ENCODE data around the gene ZNF70.
"Not testable (repeated sequence)": the region's sequence is repeated elsewhere in the genome, so short reads cannot be mapped to it uniquely, and the experiment has no call there.

The ZNF70 gene

DNA sequence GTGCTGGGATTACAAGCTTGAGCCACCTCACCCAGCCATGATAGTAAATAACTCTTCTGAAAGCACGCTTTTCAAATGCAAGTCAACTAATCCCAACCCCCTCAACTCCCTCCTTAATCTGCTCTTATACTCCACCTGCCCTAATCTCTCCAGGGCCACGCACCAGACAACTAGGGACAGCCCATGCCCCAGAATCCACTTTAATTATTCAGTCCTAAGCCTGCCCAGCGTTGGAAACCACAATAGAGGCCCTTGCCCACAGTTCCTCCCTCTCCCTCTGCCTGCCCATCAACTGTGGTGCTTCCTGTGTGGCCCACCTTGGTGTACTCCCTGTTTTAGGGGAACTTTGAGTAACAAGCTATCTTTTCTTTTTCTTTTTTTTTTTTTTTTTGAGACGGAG is 6.0 kb upstream of the ZNF70 start:
- no peak for DNase-seq (ENCODE audit: low read depth)

- no peak for DNase-seq (ENCODE audit: low read depth)
Measured at GRCh38 chr22:23755711-23756110, 4.8 kb upstream of the ZNF70 start.

DNA sequence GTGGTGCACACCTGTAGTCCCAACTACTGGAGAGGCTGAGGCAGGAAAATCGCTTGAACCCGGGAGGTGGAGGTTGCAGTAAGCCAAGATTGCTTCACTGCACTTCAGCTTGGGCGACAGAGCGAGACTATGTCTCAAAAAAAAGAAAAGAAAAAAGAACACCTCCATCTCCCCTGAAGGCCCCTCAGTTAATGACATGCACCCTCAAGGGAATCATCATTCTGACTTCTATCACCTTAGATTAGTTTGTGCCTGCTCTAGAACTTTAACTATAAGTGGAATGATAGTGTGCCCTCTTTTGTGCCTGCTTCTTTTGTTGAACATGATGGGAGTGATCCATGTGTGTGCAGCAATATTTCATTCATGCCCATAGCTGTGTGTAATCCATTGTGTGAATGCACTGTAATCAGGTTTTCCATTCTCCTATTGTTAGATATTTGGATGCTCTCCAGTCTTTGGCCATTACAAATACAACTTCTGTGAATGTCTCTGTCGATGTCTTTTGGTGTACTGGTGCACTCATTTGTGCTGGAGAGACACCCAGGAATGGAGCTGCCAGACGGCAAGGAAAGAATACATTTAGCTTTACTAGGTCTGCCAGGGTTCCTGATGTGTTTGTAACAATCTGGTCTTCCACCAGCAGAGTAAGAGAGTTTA is 4.2 kb upstream of the ZNF70 start:
- no peak for DNase-seq (ENCODE audit: low read depth)

DNA sequence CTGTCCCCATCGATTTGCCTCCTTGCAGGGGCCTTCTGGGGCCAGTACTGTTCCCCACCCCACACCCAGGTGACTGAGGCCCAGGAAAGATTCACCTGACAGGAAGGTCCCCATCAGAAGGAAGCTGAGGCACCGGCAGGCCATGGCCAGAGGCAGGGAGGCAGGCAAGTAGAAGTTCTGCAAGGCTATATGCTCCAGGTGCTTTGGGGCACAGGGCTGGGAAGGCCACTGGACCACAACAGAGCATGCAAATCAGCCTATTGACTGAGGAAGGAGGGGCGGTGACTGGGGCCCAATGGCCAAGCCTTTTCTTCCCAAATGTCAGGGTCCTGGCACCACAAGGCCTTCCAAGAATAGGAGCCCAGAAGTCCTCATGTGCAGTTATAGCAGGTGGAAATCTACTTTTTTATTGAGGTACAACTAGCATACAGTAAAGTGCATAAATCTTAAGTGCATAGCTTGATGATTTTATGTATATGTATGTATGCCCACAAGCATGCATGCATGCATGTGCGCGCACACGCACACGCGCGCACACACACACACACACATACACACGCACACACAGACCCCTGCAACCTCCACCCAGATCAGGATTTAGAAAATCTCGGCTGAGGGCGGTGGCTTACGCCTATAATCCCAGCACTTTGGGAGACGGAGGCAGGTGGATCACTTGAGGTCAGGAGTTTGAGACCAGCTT is 3.5 kb upstream of the ZNF70 start, which contains the start of gene VPREB3:
Gene VPREB3 (minus strand): TSS at position 206 of the 700 bp plus-strand sequence. CDS start 62 bp downstream, at position 144.
- DNase-seq (ENCODE audit: low read depth): no peak

- DNase-seq (ENCODE audit: low read depth): no peak
Measured at GRCh38 chr22:23753385-23753784, 2.5 kb upstream of the ZNF70 start.

GRCh38 chr22:23752750-23753149 is 1.8 kb upstream of the ZNF70 start:
- no peak for DNase-seq (ENCODE audit: low read depth)

GRCh38 chr22:23752090-23752691 is 1.3 kb upstream of the ZNF70 start:
- no peak for DNase-seq (ENCODE audit: low read depth)

DNA sequence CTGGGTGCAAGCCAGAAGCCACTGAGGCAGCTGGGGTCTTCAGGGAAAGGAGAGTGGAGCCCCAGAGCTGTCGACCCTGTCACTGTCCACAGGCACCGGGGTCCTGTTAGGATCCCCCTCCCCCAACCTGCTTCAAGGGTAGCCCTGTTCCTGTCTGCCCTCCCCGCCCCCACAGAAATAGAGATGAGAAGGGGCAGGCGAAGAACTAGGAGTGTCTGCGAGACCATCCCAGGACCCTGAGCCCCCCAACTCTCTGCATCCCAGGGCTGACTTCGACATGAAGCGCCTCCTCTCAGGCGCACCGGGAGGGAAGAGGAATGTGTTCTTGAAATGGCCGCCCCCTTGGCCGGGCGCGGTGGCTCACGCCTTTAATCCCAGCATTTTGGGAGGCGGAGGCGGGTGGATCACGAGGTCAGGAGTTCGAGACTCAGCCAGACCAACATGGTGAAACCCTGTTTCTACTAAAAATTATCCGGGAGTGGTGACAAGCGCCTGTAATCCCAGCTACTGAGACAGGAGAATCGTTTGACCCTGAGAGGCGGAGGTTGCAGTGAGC is 607 bp upstream of the ZNF70 start:
- no peak for DNase-seq (ENCODE audit: low read depth)

DNA sequence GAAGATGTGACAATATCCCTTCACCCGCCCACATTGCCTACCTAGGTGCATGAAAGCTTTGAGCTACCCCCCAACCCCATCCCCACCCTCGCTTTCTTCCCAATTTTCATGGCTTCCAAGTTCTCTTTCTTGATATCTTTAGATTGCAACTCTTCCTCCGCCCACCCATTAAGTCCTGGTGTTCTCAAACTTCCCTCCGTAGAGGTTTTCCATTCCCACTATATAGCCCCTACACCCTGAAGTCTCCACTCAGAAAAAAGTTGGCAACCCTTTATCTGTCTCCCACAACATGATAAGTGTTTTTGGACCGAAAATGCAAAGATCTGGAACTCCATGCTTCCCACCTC is 572 bp downstream of the ZNF70 start:
- no peak for DNase-seq (ENCODE audit: low read depth)

GRCh38 chr22:23749841-23750301 is 1.0 kb downstream of the ZNF70 start:
- no peak for DNase-seq (ENCODE audit: low read depth)

DNA sequence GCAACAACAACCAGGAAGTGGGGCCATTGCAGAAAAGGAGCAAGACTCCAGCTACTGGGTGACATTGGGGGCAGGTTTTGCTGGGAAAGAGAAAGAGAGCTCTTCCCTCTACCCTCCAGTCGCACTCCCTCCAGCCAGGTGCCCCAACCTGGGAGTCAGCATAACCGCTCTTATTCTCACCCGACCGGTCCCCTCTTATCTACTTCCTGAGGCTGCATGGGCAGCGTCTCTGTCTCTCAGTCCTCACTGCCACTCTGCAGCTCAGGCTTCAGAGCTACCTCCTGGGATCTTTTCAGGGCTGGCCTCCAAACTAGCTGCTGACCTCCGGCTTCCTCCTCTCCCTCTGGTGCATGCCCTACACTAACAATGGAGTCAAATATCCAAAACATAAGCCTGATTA is 5.1 kb downstream of the ZNF70 start:
- no peak for DNase-seq (ENCODE audit: low read depth)

DNA sequence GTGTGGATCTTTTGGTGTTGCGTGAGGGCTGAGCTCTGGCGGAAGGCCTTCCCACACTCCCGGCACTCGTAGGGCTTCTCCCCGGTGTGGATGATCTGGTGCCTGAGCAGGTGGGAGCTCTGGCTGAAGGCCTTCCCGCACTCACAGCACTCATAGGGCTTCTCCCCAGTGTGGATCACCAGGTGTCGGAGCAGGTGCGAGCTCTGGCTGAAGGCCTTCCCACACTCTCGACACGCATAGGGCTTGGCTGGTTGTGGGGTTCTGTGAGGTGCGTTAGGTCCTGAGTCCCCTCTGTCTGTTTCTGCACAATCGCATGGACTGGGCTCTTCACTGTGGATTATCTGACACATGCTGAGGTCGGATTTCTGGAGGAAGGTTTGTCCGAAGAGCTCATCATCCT is 6.4 kb downstream of the ZNF70 start:
- DNase-seq (ENCODE audit: low read depth): no peak

- DNase-seq (ENCODE audit: low read depth): no peak
Measured at GRCh38 chr22:23744001-23744400, 6.9 kb downstream of the ZNF70 start.

DNA sequence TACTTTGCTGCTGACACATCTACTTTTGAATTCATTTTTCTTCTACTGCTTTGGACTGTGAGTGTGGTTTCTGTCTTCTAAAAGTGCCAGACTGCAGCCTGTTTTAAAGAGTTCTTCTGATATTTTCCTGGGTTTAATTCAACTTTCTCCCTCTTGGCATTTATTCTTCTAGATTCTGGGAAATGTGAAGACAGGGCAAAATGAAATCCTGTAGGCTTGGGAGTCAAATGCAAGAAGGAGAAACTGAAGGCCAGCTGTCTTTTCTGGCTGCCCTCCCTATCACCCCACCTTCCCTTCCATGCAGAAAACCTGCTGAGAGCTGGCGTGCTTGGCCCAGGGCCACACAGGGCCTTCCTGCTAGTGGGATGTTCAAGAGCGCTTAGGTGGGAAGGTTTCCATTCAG is 7.6 kb downstream of the ZNF70 start:
- DNase-seq (ENCODE audit: low read depth): no peak

DNA sequence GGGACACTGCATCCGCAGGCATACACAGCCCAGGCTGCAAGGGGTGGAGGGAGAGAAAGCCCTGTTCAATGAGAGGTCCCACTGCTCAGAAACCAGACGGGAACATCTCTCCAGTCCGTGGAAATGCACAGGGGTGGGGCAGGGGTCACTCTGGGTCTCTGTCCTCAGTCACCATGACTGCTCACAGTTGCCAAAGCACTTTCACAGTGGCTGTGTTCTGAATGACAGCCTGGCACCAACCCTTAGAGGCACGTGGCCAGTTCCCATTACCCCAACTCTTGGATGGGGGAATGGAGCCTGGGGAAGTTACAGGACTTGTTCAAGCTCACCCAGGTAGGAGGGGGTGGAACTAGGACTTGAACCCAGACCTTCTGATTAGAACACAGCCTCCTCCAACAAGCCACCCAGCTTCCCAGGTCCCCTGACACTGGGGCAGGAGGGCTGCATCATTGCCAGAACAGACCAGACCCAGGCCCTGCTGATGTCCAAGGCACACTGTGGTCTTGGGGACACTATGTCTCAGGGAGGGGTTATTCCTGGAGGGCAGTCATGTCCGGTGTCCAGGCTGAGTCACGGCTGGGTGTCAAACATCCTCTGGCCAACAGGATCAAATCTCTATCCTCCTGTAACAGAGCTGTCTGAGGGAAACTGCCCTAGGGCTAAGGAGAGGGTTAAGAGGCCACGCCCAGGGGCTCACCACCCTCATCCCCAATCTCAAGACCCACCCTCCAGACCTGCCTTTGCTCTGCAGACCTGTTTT is 8.2 kb downstream of the ZNF70 start:
- DNase-seq (ENCODE audit: low read depth): no peak

GRCh38 chr22:23737696-23738095 is 13.2 kb downstream of the ZNF70 start:
- no peak for DNase-seq (ENCODE audit: low read depth)

- DNase-seq (ENCODE audit: low read depth): not testable (repeated sequence)
Measured at GRCh38 chr22:23728108-23728507, 22.8 kb downstream of the ZNF70 start.

DNA sequence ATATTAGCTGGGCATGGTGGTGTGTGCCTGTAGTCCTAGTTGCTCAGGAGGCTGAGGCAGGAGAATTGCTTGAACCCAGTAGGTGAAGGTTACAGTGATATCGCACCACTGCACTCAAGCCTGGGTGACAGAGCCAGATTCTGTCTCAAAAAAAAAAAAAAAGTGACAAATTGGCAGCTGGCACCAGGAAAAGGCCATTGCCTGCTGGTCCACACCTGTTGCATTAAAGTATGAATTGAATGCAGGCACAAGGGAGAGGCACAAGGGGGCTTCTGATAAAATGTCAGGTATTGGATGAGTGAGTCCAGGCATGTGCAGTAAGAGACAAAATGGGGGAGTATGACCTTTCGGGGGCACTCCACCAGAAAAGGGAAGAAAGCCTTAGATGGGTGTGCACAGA is 28.2 kb downstream of the ZNF70 start:
- no peak for DNase-seq (ENCODE audit: low read depth)

GRCh38 chr22:23722160-23722559 is 28.8 kb downstream of the ZNF70 start:
- DNase-seq (ENCODE audit: low read depth): no peak

- DNase-seq (ENCODE audit: low read depth): no peak
Measured at GRCh38 chr22:23720855-23721254, 30.1 kb downstream of the ZNF70 start.

DNA sequence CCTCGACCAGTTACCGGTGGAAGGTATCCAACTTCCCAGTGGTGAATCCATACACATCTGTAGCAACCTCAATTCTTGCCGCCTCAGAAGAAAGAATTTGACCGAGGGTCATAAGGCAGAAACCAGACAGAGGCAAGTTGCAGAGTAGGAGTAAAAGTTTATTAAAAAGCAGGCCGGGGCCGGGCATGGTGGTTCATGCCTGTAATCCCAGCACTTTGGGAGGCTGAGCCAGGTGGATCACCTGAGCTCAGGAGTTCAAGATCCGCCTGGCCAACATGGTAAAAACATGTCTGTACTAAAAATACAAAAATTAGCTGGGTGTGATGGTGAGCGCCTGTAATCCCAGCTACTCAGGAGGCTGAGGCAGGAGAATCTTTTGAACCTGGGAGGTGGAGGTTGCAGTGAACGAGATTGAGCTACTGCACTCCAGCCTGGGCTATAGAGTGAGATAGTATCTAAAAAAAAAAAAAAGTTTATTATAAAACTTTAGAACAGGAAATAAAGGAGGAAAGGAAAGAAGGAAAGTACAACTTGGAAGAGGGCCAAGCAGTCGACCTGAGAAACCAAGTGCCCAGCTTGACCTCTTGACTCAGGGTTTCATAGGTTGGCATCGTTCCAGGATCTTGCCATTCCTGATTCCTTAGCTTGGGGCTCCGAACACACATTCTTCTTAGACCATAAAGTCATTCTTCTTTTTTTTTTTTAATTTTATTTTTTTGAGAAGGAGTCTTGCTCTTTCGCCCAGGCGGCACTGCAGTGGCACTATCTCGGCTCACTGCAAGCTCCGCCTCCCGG is 32.3 kb downstream of the ZNF70 start:
- DNase-seq (ENCODE audit: low read depth): no peak

All from activated T-cell treated with anti-CD3 and anti-CD28 coated beads for 24 hours (primary cell).